CD4-positive, alpha-beta T cell (primary cell): Measurements from ENCODE around the gene WWOX. TPM values are rescaled to one million over a fixed set of nuclear protein-coding genes. Genes with fewer than 3 reads are reported as not detected.

Experiments
- ATAC-seq: fragments of 200-7000 bp; cut with Tn5 transposase; one replicate; pipeline ENCODE4 v1.10.0; 2022; ENCODE audit warnings: mild to moderate bottlenecking; ENCODE audit not compliant: poor library complexity
- CTCF ChIA-PET: fragments of 350-600 bp; sonication (Branson Sonifier 250); formaldehyde crosslinking; loops from one replicate; lab custom pipeline; 2021; ENCODE audit warnings: antibody characterized with exemption, inconsistent platforms; lab: Charles Lee
- POLR2A ChIA-PET: fragments of 350-600 bp; sonication (Branson Sonifier 250); formaldehyde crosslinking; loops from one replicate; lab custom pipeline; 2021; ENCODE audit warnings: antibody characterized with exemption, inconsistent platforms; lab: Charles Lee
- DNase-seq, 14 experiments: peaks; one replicate each; pipeline ENCODE4 v3.0.0-alpha.2; 2013 to 2020; ENCODE audit warnings: mixed read lengths in 2 of 14
- H3K27ac ChIP-seq, 2 donors: one replicate each; pipeline versions ENCODE4 v1.5.1 to v1.7.0; 2013; ENCODE audit warnings: low read length in 2 of 2, low read depth in 1 of 2, mild to moderate bottlenecking in 1 of 2
- H3K27me3 ChIP-seq, 2 experiments: 1 replicate in 1 of 2; 2 replicates in 1 of 2; pipeline versions ENCODE4 v1.6.1 to v1.7.0; 2013; ENCODE audit warnings: low read length in 2 of 2, control low read depth in 1 of 2, mild to moderate bottlenecking in 1 of 2, moderate library complexity in 1 of 2; ENCODE audit not compliant: insufficient read depth in 2 of 2, control insufficient read depth in 1 of 2
- H3K36me3 ChIP-seq: one replicate; pipeline ENCODE4 v1.6.1; 2013; ENCODE audit warnings: low read length, control low read depth; ENCODE audit not compliant: insufficient read depth
- H3K4me1 ChIP-seq: one replicate; pipeline ENCODE4 v1.6.1; 2013; ENCODE audit warnings: low read length, control low read depth; ENCODE audit not compliant: insufficient read depth
- H3K4me3 ChIP-seq: one replicate; pipeline ENCODE4 v1.5.1; 2013; ENCODE audit warnings: mild to moderate bottlenecking, low read length, moderate library complexity
- H3K9me3 ChIP-seq, 2 experiments: 1 replicate in 1 of 2; 2 replicates in 1 of 2; pipeline versions ENCODE4 v1.6.1 to v1.7.0; 2013; ENCODE audit warnings: low read length in 2 of 2, mild to moderate bottlenecking in 2 of 2, control low read depth in 1 of 2, moderate library complexity in 1 of 2; ENCODE audit not compliant: control insufficient read depth in 1 of 2, insufficient read depth in 1 of 2
- H3K27ac Mint-ChIP-seq: one replicate; pipeline ENCODE4 v1.8.0; 2020; ENCODE audit warnings: mixed read lengths
- H3K27me3 Mint-ChIP-seq: one replicate; pipeline ENCODE4 v1.8.0; 2021; ENCODE audit warnings: mixed read lengths
- H3K36me3 Mint-ChIP-seq: one replicate; pipeline ENCODE4 v1.8.0; 2021; ENCODE audit warnings: low read depth, mixed read lengths
- H3K4me1 Mint-ChIP-seq: one replicate; pipeline ENCODE4 v1.8.0; 2021; ENCODE audit warnings: low read depth, mixed read lengths
- H3K4me3 Mint-ChIP-seq: one replicate; pipeline ENCODE4 v1.8.0; 2020; ENCODE audit warnings: mild to moderate bottlenecking, mixed read lengths
- H3K9me3 Mint-ChIP-seq: one replicate; pipeline ENCODE4 v1.8.0; 2020; ENCODE audit warnings: mixed read lengths
- CTCF ChIP-seq: fragments of 200-600 bp; IDR thresholded peaks from one replicate; pipeline ENCODE4 v1.8.0; 2022; ENCODE audit warnings: antibody characterized with exemption, mild to moderate bottlenecking
- intact Hi-C, 2 experiments: fragments of 100-400 bp; cut with DNase I in 1 of 2; cut with micrococcal nuclease in 1 of 2; formaldehyde crosslinking; loops; one replicate each; pipeline versions ENCODE4 v1.15.1 to v1.9.0; 2023 to 2025; cut with DNase I, micrococcal nuclease
- total RNA-seq, 174 experiments: library from RNA in 2 of 174; stranded (reverse) in 2 of 174; gene quantifications; one replicate each; pipeline ENCODE4 v1.2.3 and lab custom pipeline; 2021 to 2026

Gene WWOX
- total RNA-seq, 2 experiments from 2014 or later, result 19.3 to 21.7 TPM

- Histone ChIP-seq H3K36me3 (no peaks in the 10 kb centered on the region), H3K27me3 (no peaks in the 10 kb centered on the region), H3K4me3 (no peak overlapping the region), H3K27ac (no peak overlapping the region), H3K9me3 (no peaks in the 10 kb centered on the region), H3K4me1 (no peaks in the 10 kb centered on the region)
- ChIA-PET CTCF (no interaction called here), POLR2A (no interaction called here)
- DNase-seq (no peak), ATAC-seq (no peak)
- no peaks in the 10 kb centered on the region for H3K27me3 Mint-ChIP-seq
- intact Hi-C loops, result no loop called here
- no peaks in the 10 kb centered on the region for H3K9me3 Mint-ChIP-seq
- H3K27ac Mint-ChIP-seq, result no peak overlapping the region
- TF ChIP-seq CTCF, result no peak
- no peaks in the 10 kb centered on the region for H3K4me1 Mint-ChIP-seq
- H3K36me3 Mint-ChIP-seq, result no peaks in the 10 kb centered on the region
- no peak overlapping the region for H3K4me3 Mint-ChIP-seq
Measured at GRCh38 chr16:78285437-78285922, 186.0 kb downstream of the WWOX start.

GRCh38 chr16:78286065-78286464 is 186.6 kb downstream of the WWOX start:
- CTCF ChIA-PET, result no interaction called here
- Mint-ChIP-seq H3K27ac (no peak overlapping the region), H3K27me3 (no peaks in the 10 kb centered on the region), H3K4me1 (no peaks in the 10 kb centered on the region), H3K9me3 (no peaks in the 10 kb centered on the region), H3K36me3 (no peaks in the 10 kb centered on the region), H3K4me3 (no peak overlapping the region)
- POLR2A ChIA-PET, result no interaction called here
- Histone ChIP-seq H3K36me3 (no peaks in the 10 kb centered on the region), H3K27ac (no peak overlapping the region), H3K4me3 (no peak overlapping the region), H3K9me3 (no peaks in the 10 kb centered on the region), H3K4me1 (no peaks in the 10 kb centered on the region), H3K27me3 (no peaks in the 10 kb centered on the region)
- DNase-seq (no peak), ATAC-seq (no peak)
- intact Hi-C loops, result no loop called here
- no peak for TF ChIP-seq CTCF

- Histone ChIP-seq H3K4me3 (no peak overlapping the region), H3K27me3 (no peaks in the 10 kb centered on the region), H3K9me3 (no peaks in the 10 kb centered on the region), H3K36me3 (no peaks in the 10 kb centered on the region), H3K4me1 (no peaks in the 10 kb centered on the region), H3K27ac (no peak overlapping the region)
- no peaks in the 10 kb centered on the region for H3K36me3 Mint-ChIP-seq
- DNase-seq (no peak), ATAC-seq (no peak)
- H3K27me3 Mint-ChIP-seq, result no peaks in the 10 kb centered on the region
- no peaks in the 10 kb centered on the region for H3K4me1 Mint-ChIP-seq
- H3K27ac Mint-ChIP-seq, result no peak overlapping the region
- intact Hi-C loops, result no loop called here
- no peak for TF ChIP-seq CTCF
- H3K9me3 Mint-ChIP-seq, result no peaks in the 10 kb centered on the region
- no peak overlapping the region for H3K4me3 Mint-ChIP-seq
- ChIA-PET CTCF (no interaction called here), POLR2A (no interaction called here)
Measured at GRCh38 chr16:78288888-78289287, 189.4 kb downstream of the WWOX start.
